Measurements from ENCODE around the gene DDX4.

- no peak for TF ChIP-seq CTCF (conservative IDR thresholded peaks at IDR 0.05; ENCODE audit: low read depth, low read length)
- no peak for TF ChIP-seq EZH2phosphoT487 (IDR thresholded peaks at IDR 0.05; ENCODE audit: borderline replicate concordance, low read length)
- TF ChIP-seq EZH2 (IDR thresholded peaks at IDR 0.05; ENCODE audit: low read length, unreplicated experiment) = no peak
These were observed 6.0 kb upstream of the DDX4 start for GRCh38 chr5:55731848-55732247.

Measured in PC-3 (cell line).